GM18858 (cell line): ENCODE data around the gene VPREB1.
"Not testable (repeated sequence)": the region's sequence is repeated elsewhere in the genome, so short reads cannot be mapped to it uniquely, and the experiment has no call there.

Source experiments
- ATAC-seq: cut with Tn5 transposase; IDR thresholded peaks from one replicate; pipeline ENCODE4 v1.9.1; 2021; ENCODE audit not compliant: unreplicated experiment

Gene VPREB1

GRCh38 chr22:22293436-22293835 is 48.9 kb downstream of the VPREB1 start:
- ATAC-seq, result not testable (repeated sequence)

DNA sequence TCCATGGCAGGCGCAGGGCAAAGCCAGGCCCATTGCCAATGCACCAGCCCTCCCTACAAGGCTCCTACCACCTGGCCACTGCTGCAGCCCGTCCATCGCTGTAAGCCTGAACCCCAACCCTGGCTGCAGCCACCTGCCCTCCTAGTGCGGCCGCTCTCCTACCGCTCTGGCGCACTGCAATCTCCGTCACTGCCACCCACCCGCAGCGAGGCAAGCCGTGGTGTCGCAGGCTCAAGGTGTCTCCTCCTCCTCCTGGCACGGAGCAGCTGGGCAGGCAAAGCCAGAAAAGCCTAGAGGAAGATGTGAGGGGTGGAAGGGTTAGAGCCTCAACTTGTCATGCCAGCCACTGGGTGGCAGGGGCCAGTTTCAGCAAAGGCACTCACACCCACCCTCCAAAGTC is 50.1 kb downstream of the VPREB1 start:
- not testable (repeated sequence) for ATAC-seq
